CD4-positive, alpha-beta T cell treated with Interleukin-12 subunit alpha and Interleukin-12 subunit beta, for 1 hour (primary cell): ENCODE results near the gene MS4A18.

Experiments used
- DNase-seq: peaks from one replicate; pipeline ENCODE4 v3.0.0-alpha.2; 2020

Gene MS4A18

DNA sequence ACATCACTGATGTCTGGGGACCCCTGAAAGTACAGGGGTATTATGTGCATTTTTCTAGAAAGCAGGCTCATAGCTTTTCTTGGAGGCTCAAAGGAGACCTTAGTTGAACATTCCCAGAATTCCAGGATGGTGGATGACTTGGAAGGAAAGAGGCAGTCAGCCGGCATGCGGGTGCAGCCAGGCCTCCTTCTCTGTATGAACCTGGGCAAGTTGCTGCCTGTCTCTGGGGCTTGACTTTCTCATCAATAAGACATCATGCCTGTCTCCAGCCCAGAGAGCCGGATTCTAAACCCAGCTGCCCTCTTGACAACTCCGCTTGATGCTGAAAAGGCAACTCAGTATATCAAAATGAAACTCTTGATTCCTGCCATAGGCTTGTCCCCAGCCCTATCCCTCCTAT lies 44.8 kb downstream of the MS4A18 start:
- DNase-seq = no peak

DNA sequence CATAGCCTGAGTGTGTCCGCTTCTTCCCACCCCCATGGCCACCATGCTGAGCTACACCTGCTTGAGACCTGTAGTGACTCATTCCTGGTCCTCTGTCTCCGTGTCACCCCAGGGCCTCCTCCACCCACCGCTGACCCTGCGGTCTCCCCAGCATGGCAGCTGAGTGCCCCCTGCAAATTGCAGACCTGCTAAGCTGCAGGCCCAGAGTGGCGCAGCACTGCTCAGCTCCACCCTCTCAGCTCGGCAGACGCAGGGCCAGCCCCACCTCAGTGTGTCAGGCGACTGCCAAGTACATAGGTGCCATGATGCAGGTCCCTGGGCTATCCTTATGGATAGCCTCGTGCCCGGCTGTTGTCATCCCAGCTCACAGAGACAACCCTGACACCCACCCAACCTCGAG lies 45.3 kb downstream of the MS4A18 start:
- no peak for DNase-seq

DNA sequence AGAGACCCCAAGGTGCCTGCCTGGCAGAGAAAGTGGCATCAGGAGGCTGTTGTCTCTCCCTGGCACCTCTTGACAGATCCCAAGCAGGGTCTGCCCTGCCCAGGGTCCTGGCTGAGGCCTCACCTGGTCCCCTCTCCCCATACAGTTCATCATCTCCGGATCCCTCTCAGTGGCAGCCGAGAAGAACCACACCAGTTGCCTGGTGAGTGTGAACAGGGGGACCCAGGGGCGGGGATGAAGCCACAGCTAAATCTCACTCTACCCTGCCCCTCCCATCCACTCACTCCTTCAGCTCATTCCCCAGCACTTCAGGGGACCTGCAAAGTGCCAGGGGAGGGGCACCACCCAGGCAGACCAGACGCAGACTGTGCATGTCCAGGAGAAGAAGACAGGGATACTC lies 46.6 kb downstream of the MS4A18 start:
- no peak for DNase-seq

GRCh38 chr11:60771879-60772525 lies 47.5 kb downstream of the MS4A18 start:
- DNase-seq = no peak

- DNase-seq = no peak
These were observed 48.1 kb downstream of the MS4A18 start for GRCh38 chr11:60772666-60773065.

- DNase-seq = no peak
These were observed 50.2 kb downstream of the MS4A18 start for GRCh38 chr11:60774726-60775125.

DNA sequence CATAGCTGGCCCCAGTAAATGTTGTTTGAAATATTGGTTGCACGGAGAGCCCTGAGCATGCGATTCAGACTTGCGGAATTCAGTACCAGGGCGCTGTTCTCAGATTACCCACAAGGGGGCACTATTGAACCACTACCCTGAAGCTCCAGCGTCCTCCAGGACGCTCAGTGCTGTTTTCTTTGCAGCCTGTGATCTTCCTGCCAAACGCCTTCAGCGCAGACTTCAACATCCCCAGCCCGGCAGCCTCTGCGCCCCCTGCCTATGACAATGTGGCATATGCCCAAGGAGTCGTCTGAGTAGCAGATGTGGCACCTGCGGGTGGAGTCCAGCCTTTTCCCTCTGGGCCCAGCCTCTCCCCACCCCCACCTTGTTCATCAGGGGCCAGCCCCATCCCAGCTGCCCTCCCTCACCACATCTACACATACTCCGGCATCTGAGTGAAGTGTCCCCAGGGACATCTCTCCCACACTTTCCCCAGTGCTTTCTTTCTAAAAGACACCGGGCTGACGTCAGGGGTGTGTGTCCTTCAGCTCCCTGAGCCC lies 51.0 kb downstream of the MS4A18 start:
- DNase-seq = peak; percentile 82

DNA sequence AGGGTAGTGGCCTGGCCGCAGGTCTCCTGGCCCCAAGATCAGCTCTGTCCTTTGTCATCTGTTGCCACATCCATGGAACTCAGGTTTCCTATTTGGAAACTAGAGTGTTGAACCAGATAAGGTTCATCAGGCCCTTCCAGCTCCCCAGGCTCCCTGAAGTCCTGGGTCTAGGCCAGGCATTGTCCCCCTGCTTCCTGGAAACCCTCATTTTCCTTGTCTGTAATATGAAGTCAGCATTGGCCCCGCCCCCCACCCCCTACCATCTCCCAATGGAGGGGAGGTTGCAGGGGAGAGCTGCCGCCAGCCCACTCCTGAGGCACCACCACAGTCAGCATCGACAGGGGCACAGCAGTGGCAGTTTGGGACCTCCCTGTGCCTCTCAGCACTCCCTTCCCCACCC lies 51.6 kb downstream of the MS4A18 start:
- no peak for DNase-seq

GRCh38 chr11:60777106-60777505 lies 52.6 kb downstream of the MS4A18 start:
- no peak for DNase-seq

GRCh38 chr11:60777572-60777971 lies 53.1 kb downstream of the MS4A18 start:
- DNase-seq = no peak

DNA sequence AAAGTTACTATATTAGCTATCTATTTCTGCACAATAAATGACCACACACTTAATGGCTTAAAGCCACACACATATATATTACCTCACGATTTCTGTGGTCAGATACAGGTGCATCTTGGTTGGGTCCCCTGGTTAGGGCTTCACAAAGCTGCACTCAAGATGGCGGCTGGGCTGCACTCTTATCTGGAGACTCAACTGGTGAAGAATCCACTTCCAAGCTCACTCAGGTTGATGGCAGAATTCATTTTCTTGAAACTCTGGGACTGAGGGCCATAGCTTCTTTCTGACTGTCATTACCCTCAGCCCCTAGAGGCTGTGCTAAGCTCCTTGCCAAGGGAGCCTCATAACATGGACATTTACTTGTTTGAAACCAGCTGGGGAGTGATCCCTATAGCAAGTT lies 55.5 kb downstream of the MS4A18 start:
- DNase-seq = no peak

- no peak for DNase-seq
These were observed 56.3 kb downstream of the MS4A18 start for GRCh38 chr11:60780774-60781173.

- no peak for DNase-seq
These were observed 56.9 kb downstream of the MS4A18 start for GRCh38 chr11:60781286-60781980.

- no peak for DNase-seq
These were observed 57.4 kb downstream of the MS4A18 start for GRCh38 chr11:60781981-60782316.

DNA sequence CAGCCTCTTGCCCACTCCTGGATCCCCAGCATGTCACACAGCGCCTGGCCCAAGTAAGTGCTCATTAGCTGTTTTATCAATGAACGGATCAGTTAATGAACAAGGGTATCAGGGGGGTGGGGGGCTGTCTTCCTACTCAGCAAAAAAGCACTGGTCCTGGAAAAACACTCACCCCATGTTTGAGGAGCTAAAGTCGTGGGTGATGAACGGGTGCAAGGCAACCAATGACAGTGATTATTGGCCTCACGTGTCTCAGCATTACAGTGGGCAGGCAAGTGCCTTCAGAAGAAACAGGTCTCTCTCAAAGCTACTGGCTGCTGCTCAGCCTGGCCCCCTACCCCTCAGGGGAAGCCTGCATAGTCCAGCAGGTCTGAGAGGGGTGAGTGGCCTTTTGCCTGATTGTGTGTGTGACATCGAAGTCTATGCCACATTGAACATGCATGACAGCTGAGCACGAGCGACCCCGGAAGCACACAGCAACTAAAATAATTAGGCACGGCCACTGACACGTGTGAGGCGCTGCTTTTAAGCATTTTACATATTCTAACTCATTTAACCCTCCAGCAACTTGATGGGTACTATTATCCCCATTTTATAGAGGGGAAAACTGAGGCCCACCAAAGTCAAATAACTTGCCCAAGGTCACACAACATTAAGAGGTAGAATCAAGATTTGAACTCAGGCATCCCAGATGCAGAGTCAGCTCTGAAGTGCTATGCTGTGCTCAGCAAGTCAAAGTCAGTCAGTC lies 58.0 kb downstream of the MS4A18 start:
- no peak for DNase-seq

- no peak for DNase-seq
These were observed 58.6 kb downstream of the MS4A18 start for GRCh38 chr11:60783141-60783484.

DNA sequence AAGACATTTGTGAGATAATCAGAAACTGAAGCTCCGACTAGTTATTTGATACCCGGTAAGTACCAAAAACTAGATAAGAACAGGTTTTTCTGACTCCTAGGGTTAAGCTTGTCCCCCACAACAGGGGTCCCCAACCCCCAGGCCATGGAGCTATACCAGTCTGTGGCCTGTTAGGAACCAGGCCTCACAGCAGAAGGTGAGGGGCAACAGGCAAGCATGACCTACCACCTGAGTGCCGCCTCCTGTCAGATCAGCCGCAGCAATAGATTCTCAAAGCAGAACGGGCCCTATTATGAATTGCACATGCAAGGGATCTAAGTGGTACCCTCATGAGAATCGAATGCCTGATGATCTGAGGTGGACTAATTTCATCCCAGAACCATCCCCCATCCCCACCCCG lies 59.4 kb downstream of the MS4A18 start:
- no peak for DNase-seq

DNA sequence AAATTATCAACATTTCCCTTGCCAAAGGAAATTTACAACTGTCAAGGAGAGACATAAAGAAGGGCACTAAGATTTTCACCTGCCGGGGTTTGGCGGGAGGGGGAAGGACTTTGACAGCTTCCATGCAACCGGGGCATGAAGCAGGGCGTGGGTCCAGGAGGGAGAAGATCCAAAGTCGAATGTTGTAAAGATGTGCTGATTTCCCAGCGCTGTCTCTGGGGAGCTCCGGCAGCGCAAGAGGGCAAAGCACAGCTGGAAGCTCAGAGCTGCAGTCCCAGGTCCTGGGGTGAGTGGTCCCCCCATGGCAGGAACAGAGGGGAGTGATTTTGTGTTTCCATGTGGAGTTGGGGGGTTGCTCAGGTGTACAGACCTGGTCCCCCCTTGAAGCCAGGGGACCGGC lies 60.6 kb downstream of the MS4A18 start, which contains the start of gene MS4A10:
TSS of gene MS4A10 (plus strand) at position 198 of the 400 bp plus-strand sequence. CDS start 5,003 bp downstream, outside the sequence.
- DNase-seq = no peak

DNA sequence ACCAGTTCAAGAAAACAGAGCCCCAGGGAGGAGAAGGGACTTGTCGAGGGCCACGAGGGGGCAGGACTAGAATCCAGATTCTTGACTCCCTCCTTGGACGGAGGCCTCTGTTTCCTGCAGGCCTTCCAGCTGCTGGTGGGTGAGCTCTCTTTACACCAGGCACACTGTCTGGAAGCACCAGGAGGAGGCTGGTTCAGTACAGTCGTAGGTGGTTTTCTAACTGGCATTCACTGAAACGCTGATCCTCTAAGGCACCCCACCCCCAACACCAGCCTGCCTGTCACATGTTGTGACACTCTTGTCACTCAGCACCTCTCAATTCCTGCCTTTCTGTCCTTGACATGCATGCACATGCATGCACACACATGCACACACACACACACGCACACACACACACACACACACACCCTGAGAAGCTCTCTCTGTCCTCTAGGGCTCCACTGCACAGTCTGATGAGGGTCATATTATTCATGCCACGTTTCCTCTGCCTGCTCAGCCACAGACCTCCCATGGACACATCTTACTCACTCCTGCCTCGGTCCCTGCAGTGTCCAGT lies 61.4 kb downstream of the MS4A18 start:
- no peak for DNase-seq

DNA sequence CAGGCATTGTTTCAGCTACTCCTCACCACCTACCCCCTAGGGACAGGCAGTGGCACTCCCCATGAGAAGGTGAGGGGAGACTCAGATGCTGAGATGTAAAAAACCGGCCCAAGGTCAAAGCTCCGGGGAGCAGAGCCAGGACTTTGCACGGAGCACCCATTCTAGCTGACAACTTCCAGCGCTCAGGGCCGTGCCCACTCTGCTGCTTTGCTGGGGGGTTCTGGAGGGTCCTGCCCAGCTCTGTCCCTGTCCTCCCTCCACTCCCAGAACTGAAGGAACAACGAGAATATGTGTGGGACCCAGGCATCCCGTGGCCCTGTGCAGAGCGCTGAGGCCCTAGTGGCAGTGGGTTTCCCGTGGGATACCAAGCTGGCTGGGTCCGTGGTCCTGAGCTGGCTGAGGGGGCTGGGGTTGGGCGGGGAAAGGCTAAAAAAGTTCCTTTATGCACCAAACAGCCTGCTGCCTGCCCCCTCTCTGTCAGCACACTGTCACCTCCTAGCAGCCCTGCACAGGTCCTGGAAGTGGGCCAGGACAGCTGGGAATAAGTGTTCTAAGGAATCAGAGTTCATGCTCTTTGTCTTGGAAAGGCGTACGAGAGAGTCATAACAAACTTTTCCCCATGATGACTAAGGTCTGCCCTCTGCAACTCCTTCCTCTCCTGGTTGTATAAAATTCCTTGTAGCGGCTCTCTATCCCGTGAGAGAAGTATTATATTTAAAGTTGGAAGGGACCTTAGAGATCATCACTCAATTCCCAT lies 62.5 kb downstream of the MS4A18 start:
- DNase-seq = no peak

GRCh38 chr11:60788401-60789125 lies 64.0 kb downstream of the MS4A18 start:
- DNase-seq = no peak

DNA sequence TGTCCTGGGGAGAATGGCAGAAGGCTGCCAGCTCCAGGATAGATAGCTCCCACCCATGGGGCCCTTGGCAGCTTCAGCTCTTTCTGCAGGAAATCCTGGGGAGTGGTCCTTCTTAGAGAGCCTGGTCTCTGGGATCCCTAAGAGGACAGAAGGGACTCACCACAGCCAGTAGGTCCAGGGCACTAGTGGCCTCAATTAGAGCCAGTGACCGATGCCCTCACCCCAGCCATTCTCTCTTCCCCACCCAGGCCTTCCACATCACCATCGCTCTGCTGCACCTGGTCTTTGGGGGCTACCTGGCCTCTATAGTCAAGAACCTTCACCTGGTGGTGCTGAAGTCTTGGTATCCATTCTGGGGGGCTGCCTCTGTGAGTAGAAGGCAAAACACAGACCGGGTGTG lies 66.2 kb downstream of the MS4A18 start:
- DNase-seq = no peak
